Mucosa of descending colon (tissue), 3 donors: ENCODE data around the gene FAM50B. TPM values are rescaled to one million over a fixed set of nuclear protein-coding genes. Genes with fewer than 3 reads are reported as not detected.

Experiments
- ATAC-seq: fragments of 200-7000 bp; cut with Tn5 transposase; one replicate; pipeline ENCODE4 v1.9.1; 2020; ENCODE audit warnings: mild to moderate bottlenecking, moderate library complexity
- DNase-seq, 3 donors: peaks; one replicate each; pipeline ENCODE4 v3.0.0-alpha.2; 2020
- H3K36me3 ChIP-seq: fragments of 200-600 bp; one replicate; pipeline ENCODE4 v1.8.0; 2021; ENCODE audit warnings: low read depth, mild to moderate bottlenecking
- H3K4me1 ChIP-seq: fragments of 200-600 bp; one replicate; pipeline ENCODE4 v1.8.0; 2021; ENCODE audit warnings: low read depth, mild to moderate bottlenecking
- H3K4me3 ChIP-seq: fragments of 200-600 bp; one replicate; pipeline ENCODE4 v1.8.0; 2021; ENCODE audit warnings: mild to moderate bottlenecking
- H3K9me3 ChIP-seq: fragments of 200-600 bp; one replicate; pipeline ENCODE4 v1.8.0; 2021; ENCODE audit warnings: mild to moderate bottlenecking
- CTCF ChIP-seq: fragments of 200-600 bp; IDR thresholded peaks from one replicate; pipeline ENCODE4 v1.8.0; 2022; ENCODE audit warnings: antibody characterized with exemption, mild to moderate bottlenecking
- intact Hi-C, 2 donors: fragments of 100-400 bp; cut with DNase I in 1 of 2; cut with micrococcal nuclease in 1 of 2; formaldehyde crosslinking; loops; one replicate each; pipeline versions ENCODE4 v1.11.0 to v1.11.1; 2022; cut with DNase I, micrococcal nuclease
- total RNA-seq, 3 donors: library from RNA; stranded (reverse); fragmentation: NEBNext Ultra II Directional in 2 of 3; extraction: Animal tissue kit (Norgen Biotek cat#: 25700) in 2 of 3; gene quantifications; one replicate each; pipeline versions ENCODE4 v1.2.1 to v1.2.4, GENCODE V29; 2021 to 2023
- donor health status: DM: no; HTN: no; CAD: no; lungs with moderate emphysema.
- donor health status: DM: no; HTN: no; CAD: no.
- donor health status: DM: no; HTN: yes; CAD: no.

The FAM50B gene
- total RNA-seq, 3 donors from 2014 or later = 3.2 to 14.2 (median 3.3) TPM

- Histone ChIP-seq H3K36me3 (no peaks in the 10 kb centered on the region), H3K4me3 (no peak overlapping the region), H3K9me3 (no peaks in the 10 kb centered on the region), H3K4me1 (no peaks in the 10 kb centered on the region)
- no peak for TF ChIP-seq CTCF
- DNase-seq (no peak), ATAC-seq (no peak)
- intact Hi-C loops = no loop called here
Observed at GRCh38 chr6:3895805-3896204, 46.6 kb downstream of the FAM50B start.

GRCh38 chr6:3898265-3898994, 49.3 kb downstream of the FAM50B start:
- H3K36me3 ChIP-seq = no peaks in the 10 kb centered on the region
- ATAC-seq = no peak
- intact Hi-C loops = no loop called here
- no peak overlapping the region for H3K4me3 ChIP-seq
- no peaks in the 10 kb centered on the region for H3K9me3 ChIP-seq
- DNase-seq = no peak
- no peak for TF ChIP-seq CTCF
- no peaks in the 10 kb centered on the region for H3K4me1 ChIP-seq

- ATAC-seq (no peak), DNase-seq (no peak)
- Histone ChIP-seq H3K4me1 (no peaks in the 10 kb centered on the region), H3K36me3 (no peaks in the 10 kb centered on the region), H3K4me3 (no peak overlapping the region), H3K9me3 (no peaks in the 10 kb centered on the region)
- intact Hi-C loops = no loop called here
- TF ChIP-seq CTCF = no peak
Observed at GRCh38 chr6:3899061-3899460, 49.9 kb downstream of the FAM50B start.

GRCh38 chr6:3899970-3900439, 50.8 kb downstream of the FAM50B start:
- peak; percentile 69 for ATAC-seq
- intact Hi-C loops = no loop called here
- peak; percentile 43 to 67 (median 48) for DNase-seq
- no peak for TF ChIP-seq CTCF
- H3K36me3 ChIP-seq = no peaks in the 10 kb centered on the region
- no peaks in the 10 kb centered on the region for H3K4me1 ChIP-seq
- no peaks in the 10 kb centered on the region for H3K9me3 ChIP-seq
- H3K4me3 ChIP-seq = no peak overlapping the region

Other genes starting within 250 kb of the FAM50B start
- gene PXDC1, start 97.7 kb upstream of the FAM50B start, total RNA-seq = 10 to 100 TPM in 1 of 3 donors, 1 to 10 TPM in 2; 3.1 to 27.9 (median 9.2) TPM
- gene FAM217A, start 229.8 kb downstream of the FAM50B start, total RNA-seq = not detected